ENCODE data around the gene CEP170. TPM values are rescaled to one million over a fixed set of nuclear protein-coding genes. Genes with fewer than 3 reads are reported as not detected.

The CEP170 gene
- total RNA-seq, 4 donors from 2014 or later, result 7.5 to 25.4 (median 11.8) TPM

- 75 to 93% methylated on average over 3 to 4 of the region's 4 CpGs for WGBS, 2 donors (ENCODE audit: low coverage in 1 of 2)
- H3K36me3 ChIP-seq, result peaks cover 0 to 20% (median 3%) of the 10 kb centered on the region in 4 donors
These were observed 39.1 kb upstream of the CEP170 start for GRCh38 chr1:243293941-243294722.

DNA sequence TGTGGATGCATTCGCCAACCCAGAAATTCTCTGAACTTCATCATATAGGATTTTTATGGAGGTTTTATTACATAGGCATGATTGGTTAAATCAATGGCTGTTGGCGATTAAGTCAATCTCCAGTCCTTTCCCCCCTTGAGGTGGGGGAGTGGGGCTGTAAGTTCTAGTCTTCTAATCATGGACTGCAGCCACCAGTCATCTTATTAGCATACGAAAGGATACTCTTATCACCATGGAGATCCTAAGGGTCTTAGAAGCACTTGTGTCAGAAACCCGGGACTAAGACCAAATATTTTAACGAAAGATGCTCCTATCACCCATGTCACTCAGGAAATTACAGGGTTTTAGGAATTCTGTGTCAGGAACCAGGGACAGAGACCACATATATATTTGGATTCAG, 37.0 kb upstream of the CEP170 start:
- Histone ChIP-seq H3K9me3 (no peaks in the 10 kb centered on the region), H3K4me1 (peaks cover 0 to 3% (median 0%) of the 10 kb centered on the region in 4 donors), H3K36me3 (peaks cover 0 to 13% (median 3%) of the 10 kb centered on the region in 4 donors), H3K27ac (no peak overlapping the region), H3K27me3 (no peaks in the 10 kb centered on the region), H3K4me3 (no peak overlapping the region)
- no peak for TF ChIP-seq POLR2A (IDR thresholded peaks at IDR 0.05)
- TF ChIP-seq, protein P1, sequence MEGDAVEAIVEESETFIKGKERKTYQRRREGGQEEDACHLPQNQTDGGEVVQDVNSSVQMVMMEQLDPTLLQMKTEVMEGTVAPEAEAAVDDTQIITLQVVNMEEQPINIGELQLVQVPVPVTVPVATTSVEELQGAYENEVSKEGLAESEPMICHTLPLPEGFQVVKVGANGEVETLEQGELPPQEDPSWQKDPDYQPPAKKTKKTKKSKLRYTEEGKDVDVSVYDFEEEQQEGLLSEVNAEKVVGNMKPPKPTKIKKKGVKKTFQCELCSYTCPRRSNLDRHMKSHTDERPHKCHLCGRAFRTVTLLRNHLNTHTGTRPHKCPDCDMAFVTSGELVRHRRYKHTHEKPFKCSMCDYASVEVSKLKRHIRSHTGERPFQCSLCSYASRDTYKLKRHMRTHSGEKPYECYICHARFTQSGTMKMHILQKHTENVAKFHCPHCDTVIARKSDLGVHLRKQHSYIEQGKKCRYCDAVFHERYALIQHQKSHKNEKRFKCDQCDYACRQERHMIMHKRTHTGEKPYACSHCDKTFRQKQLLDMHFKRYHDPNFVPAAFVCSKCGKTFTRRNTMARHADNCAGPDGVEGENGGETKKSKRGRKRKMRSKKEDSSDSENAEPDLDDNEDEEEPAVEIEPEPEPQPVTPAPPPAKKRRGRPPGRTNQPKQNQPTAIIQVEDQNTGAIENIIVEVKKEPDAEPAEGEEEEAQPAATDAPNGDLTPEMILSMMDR (IDR thresholded peaks at IDR 0.05), result no peak
- intact Hi-C loops (cut with DNase I; ENCODE audit: low total_unique reads), result no loop called here
- WGBS, 2 donors (ENCODE audit: low coverage in 1 of 2), result 95% methylated on average over 5 of the region's 5 CpGs; no CpG with 5 or more reads in 1 of the 2 donors
- in situ Hi-C loops (cut with MboI; ENCODE audit: low pct_ligation_motif_present in 1 of 4, low pct_unique_long_range_greater_than_20kb in 1 of 4, low sequenced_read_pairs in 3 of 4), result no loop called here
- DNase-seq, result no peak

More at GRCh38 chr1:243293941-243294722, 39.1 kb upstream of the CEP170 start:
- no peak overlapping the region for H3K4me3 ChIP-seq
- no peaks in the 10 kb centered on the region for H3K4me1 ChIP-seq
- in situ Hi-C loops (cut with MboI; ENCODE audit: low pct_ligation_motif_present in 1 of 4, low pct_unique_long_range_greater_than_20kb in 1 of 4, low sequenced_read_pairs in 3 of 4), result no loop called here
- intact Hi-C loops (cut with DNase I; ENCODE audit: low total_unique reads), result no loop called here
- no peaks in the 10 kb centered on the region for H3K9me3 ChIP-seq
- H3K27me3 ChIP-seq, result no peaks in the 10 kb centered on the region
- no peak for DNase-seq
- no peak overlapping the region for H3K27ac ChIP-seq
- TF ChIP-seq, protein P1 (IDR thresholded peaks at IDR 0.05), result no peak
- TF ChIP-seq POLR2AphosphoS5 (IDR thresholded peaks at IDR 0.05) (no peak), EP300 (IDR thresholded peaks at IDR 0.05; ENCODE audit: low read depth) (no peak), POLR2A (IDR thresholded peaks at IDR 0.05) (no peak)

DNA sequence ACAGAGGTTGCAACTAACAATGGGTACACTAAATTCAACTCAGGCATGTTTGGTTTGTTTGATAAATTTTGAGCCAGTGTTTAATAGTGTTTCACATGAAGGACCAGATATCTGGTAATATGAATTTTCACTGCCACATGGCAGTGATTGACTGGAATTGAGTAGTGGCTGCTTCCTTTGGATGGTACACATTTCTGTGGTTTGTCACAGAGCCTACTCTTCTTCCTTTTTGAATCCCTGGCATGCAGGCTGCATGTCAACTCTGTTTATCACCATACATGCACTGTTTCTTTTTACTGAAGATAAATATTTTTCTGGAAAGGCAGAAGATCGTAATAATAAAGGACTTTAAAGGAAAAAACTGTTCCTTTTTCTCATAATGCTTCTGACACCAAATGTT, 36.2 kb upstream of the CEP170 start:
- no peak for DNase-seq
- Histone ChIP-seq H3K27me3 (no peaks in the 10 kb centered on the region), H3K36me3 (peaks cover 0 to 13% (median 3%) of the 10 kb centered on the region in 4 donors), H3K4me1 (peaks cover 0 to 7% (median 1%) of the 10 kb centered on the region in 4 donors), H3K9me3 (no peaks in the 10 kb centered on the region), H3K27ac (no peak overlapping the region), H3K4me3 (no peak overlapping the region)
- TF ChIP-seq, protein P1 (IDR thresholded peaks at IDR 0.05), result no peak
- no peak for TF ChIP-seq EP300 (IDR thresholded peaks at IDR 0.05; ENCODE audit: low read depth)
- no peak for TF ChIP-seq POLR2A (IDR thresholded peaks at IDR 0.05)
- TF ChIP-seq POLR2AphosphoS5 (IDR thresholded peaks at IDR 0.05), result no peak
- in situ Hi-C loops (cut with MboI; ENCODE audit: low pct_ligation_motif_present in 1 of 4, low pct_unique_long_range_greater_than_20kb in 1 of 4, low sequenced_read_pairs in 3 of 4) (no loop called here), intact Hi-C loops (cut with DNase I; ENCODE audit: low total_unique reads) (no loop called here)
- 80 to 83% methylated on average over 1 of the region's 1 CpG for WGBS, 2 donors (ENCODE audit: low coverage in 1 of 2)

- DNase-seq, result no peak
- Histone ChIP-seq H3K4me1 (peaks cover 0 to 9% (median 1%) of the 10 kb centered on the region in 4 donors), H3K4me3 (no peak overlapping the region), H3K9me3 (no peaks in the 10 kb centered on the region), H3K27ac (peak overlapping the region in 3 of 4 donors; percentile 3 to 54 (median 29)), H3K36me3 (peaks cover 0 to 3% (median 0%) of the 10 kb centered on the region in 4 donors), H3K27me3 (no peaks in the 10 kb centered on the region)
- intact Hi-C loops (cut with DNase I; ENCODE audit: low total_unique reads) (no loop called here), in situ Hi-C loops (cut with MboI; ENCODE audit: low pct_ligation_motif_present in 1 of 4, low pct_unique_long_range_greater_than_20kb in 1 of 4, low sequenced_read_pairs in 3 of 4) (no loop called here)
- WGBS, 2 donors (ENCODE audit: low coverage in 1 of 2), result 79 to 85% methylated on average over 6 of the region's 6 CpGs
- TF ChIP-seq, protein P1 (IDR thresholded peaks at IDR 0.05), result no peak
- TF ChIP-seq POLR2A (IDR thresholded peaks at IDR 0.05) (no peak), EP300 (IDR thresholded peaks at IDR 0.05; ENCODE audit: low read depth) (no peak), POLR2AphosphoS5 (IDR thresholded peaks at IDR 0.05) (no peak)
These were observed 33.0 kb upstream of the CEP170 start for GRCh38 chr1:243288062-243288461.
